Neural progenitor cell (in vitro differentiated cells): Measurements from ENCODE around the gene FOXE1.

Experiments used
- EZH2 ChIP-seq: fragments of 200-600 bp; sonication (generic); IDR thresholded peaks from 2 replicates; pipeline ENCODE4 v1.6.1; 2017; ENCODE audit warnings: antibody characterized with exemption, mild to moderate bottlenecking, moderate library complexity
- TF ChIP-seq, protein P1 (sequence below): fragments of 200-600 bp; sonication (generic); IDR thresholded peaks from 2 replicates; pipeline ENCODE4 v1.5.1; 2017; ENCODE audit warnings: antibody characterized with exemption, mild to moderate bottlenecking

DNA sequence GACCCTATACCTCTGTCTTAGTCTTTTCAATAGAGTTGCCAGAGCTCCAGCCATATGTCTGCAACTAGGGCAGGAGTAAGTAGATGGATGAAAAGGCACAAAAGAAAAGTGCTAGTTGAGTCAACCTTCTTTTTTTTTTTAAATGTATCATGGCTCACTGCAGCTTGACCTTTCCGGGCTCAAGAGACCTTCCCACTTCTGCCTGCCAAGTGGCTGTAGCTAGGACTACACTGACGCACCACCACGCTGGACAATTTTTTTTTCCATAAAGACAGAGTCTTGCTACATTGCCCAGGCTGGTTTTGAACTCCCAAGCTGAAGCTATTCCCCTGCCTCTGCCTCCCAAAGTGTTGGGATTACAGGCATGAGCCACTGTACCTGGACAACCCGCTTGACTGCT is 27.3 kb downstream of the FOXE1 start:
- TF ChIP-seq, protein P1, sequence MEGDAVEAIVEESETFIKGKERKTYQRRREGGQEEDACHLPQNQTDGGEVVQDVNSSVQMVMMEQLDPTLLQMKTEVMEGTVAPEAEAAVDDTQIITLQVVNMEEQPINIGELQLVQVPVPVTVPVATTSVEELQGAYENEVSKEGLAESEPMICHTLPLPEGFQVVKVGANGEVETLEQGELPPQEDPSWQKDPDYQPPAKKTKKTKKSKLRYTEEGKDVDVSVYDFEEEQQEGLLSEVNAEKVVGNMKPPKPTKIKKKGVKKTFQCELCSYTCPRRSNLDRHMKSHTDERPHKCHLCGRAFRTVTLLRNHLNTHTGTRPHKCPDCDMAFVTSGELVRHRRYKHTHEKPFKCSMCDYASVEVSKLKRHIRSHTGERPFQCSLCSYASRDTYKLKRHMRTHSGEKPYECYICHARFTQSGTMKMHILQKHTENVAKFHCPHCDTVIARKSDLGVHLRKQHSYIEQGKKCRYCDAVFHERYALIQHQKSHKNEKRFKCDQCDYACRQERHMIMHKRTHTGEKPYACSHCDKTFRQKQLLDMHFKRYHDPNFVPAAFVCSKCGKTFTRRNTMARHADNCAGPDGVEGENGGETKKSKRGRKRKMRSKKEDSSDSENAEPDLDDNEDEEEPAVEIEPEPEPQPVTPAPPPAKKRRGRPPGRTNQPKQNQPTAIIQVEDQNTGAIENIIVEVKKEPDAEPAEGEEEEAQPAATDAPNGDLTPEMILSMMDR: no peak
- TF ChIP-seq EZH2: no peak
